HEK293 (cell line): ENCODE results near the gene ZNF319.
A peak's percentile ranks its signal among the peaks of the same experiment; 100 is the strongest.

Source experiments
- EGR2 ChIP-seq: fragments of 450-650 bp; formaldehyde crosslinking; IDR thresholded peaks from 2 replicates; pipeline ENCODE4 v1.5.1; 2016; ENCODE audit warnings: low read depth, missing biosample characterization, missing genetic modification characterization
- INSM2 ChIP-seq: fragments of 450-650 bp; formaldehyde crosslinking; IDR thresholded peaks from 2 replicates; pipeline ENCODE4 v1.5.1; 2016; ENCODE audit warnings: missing biosample characterization, missing genetic modification characterization
- KLF1 ChIP-seq: fragments of 450-650 bp; formaldehyde crosslinking; IDR thresholded peaks from 2 replicates; pipeline ENCODE4 v1.5.1; 2016; ENCODE audit warnings: missing biosample characterization, missing genetic modification characterization
- KLF10 ChIP-seq: fragments of 450-650 bp; IDR thresholded peaks from 2 replicates; pipeline ENCODE4 v1.5.1; 2018; ENCODE audit warnings: missing biosample characterization, mild to moderate bottlenecking, missing genetic modification characterization
- KLF17 ChIP-seq: fragments of 450-650 bp; formaldehyde crosslinking; IDR thresholded peaks from 2 replicates; pipeline ENCODE4 v1.5.1; 2016; ENCODE audit warnings: missing biosample characterization, missing genetic modification characterization
- KLF8 ChIP-seq: fragments of 450-650 bp; formaldehyde crosslinking; IDR thresholded peaks from 2 replicates; pipeline ENCODE4 v1.5.1; 2016; ENCODE audit warnings: missing biosample characterization, missing genetic modification characterization
- PATZ1 ChIP-seq: fragments of 450-650 bp; formaldehyde crosslinking; IDR thresholded peaks from 2 replicates; pipeline ENCODE4 v1.5.1; 2016; ENCODE audit warnings: missing biosample characterization, missing genetic modification characterization
- RBAK ChIP-seq: fragments of 450-650 bp; formaldehyde crosslinking; IDR thresholded peaks from 2 replicates; pipeline ENCODE4 v1.5.1; 2016; ENCODE audit warnings: missing biosample characterization, missing genetic modification characterization
- SCRT1 ChIP-seq: fragments of 450-650 bp; formaldehyde crosslinking; IDR thresholded peaks from 2 replicates; pipeline ENCODE4 v1.5.1; 2016; ENCODE audit warnings: missing biosample characterization, missing genetic modification characterization, borderline replicate concordance
- SCRT2 ChIP-seq: fragments of 450-650 bp; formaldehyde crosslinking; IDR thresholded peaks from 2 replicates; pipeline ENCODE4 v1.5.1; 2016; ENCODE audit warnings: missing biosample characterization, missing genetic modification characterization
- SP3 ChIP-seq: fragments of 450-650 bp; formaldehyde crosslinking; IDR thresholded peaks from 2 replicates; pipeline ENCODE4 v1.5.1; 2016; ENCODE audit warnings: missing biosample characterization, missing genetic modification characterization
- SP7 ChIP-seq: fragments of 450-650 bp; formaldehyde crosslinking; IDR thresholded peaks from 2 replicates; pipeline ENCODE4 v1.5.1; 2016; ENCODE audit warnings: missing biosample characterization, missing genetic modification characterization
- ZBTB11 ChIP-seq: fragments of 450-650 bp; formaldehyde crosslinking; conservative IDR thresholded peaks from 2 replicates; pipeline ENCODE4 v1.5.1; 2016; ENCODE audit warnings: low read depth, missing biosample characterization, missing genetic modification characterization
- ZEB2 ChIP-seq: fragments of 450-650 bp; formaldehyde crosslinking; IDR thresholded peaks from 2 replicates; pipeline ENCODE4 v1.5.1; 2016; ENCODE audit warnings: missing biosample characterization, missing genetic modification characterization
- ZNF157 ChIP-seq: fragments of 450-650 bp; formaldehyde crosslinking; IDR thresholded peaks from 2 replicates; pipeline ENCODE4 v1.5.1; 2016; ENCODE audit warnings: missing biosample characterization, missing genetic modification characterization
- ZNF335 ChIP-seq: fragments of 450-650 bp; formaldehyde crosslinking; conservative IDR thresholded peaks from 2 replicates; pipeline ENCODE4 v1.5.1; 2016; ENCODE audit warnings: missing biosample characterization, missing genetic modification characterization
- ZNF341 ChIP-seq: fragments of 450-650 bp; formaldehyde crosslinking; IDR thresholded peaks from 2 replicates; pipeline ENCODE4; 2016; ENCODE audit warnings: low read depth, missing biosample characterization, missing genetic modification characterization
- ZNF366 ChIP-seq: fragments of 450-650 bp; formaldehyde crosslinking; conservative IDR thresholded peaks from 2 replicates; pipeline ENCODE4 v1.5.1; 2016; ENCODE audit warnings: missing biosample characterization, missing genetic modification characterization
- ZNF518A ChIP-seq: fragments of 450-650 bp; formaldehyde crosslinking; conservative IDR thresholded peaks from 2 replicates; pipeline ENCODE4 v1.5.1; 2016; ENCODE audit warnings: low read depth, missing biosample characterization, missing genetic modification characterization
- ZNF580 ChIP-seq: fragments of 450-650 bp; formaldehyde crosslinking; IDR thresholded peaks from 2 replicates; pipeline ENCODE4 v1.5.1; 2016; ENCODE audit warnings: missing biosample characterization, missing genetic modification characterization
- ZNF629 ChIP-seq: fragments of 450-650 bp; formaldehyde crosslinking; IDR thresholded peaks from 2 replicates; pipeline ENCODE4 v1.5.1; 2017; ENCODE audit warnings: missing biosample characterization, missing genetic modification characterization
- ZNF785 ChIP-seq: fragments of 450-650 bp; formaldehyde crosslinking; IDR thresholded peaks from 2 replicates; pipeline ENCODE4 v1.5.1; 2016; ENCODE audit warnings: missing biosample characterization, missing genetic modification characterization
- ZSCAN4 ChIP-seq: fragments of 450-650 bp; formaldehyde crosslinking; IDR thresholded peaks from 2 replicates; pipeline ENCODE4 v1.5.1; 2017; ENCODE audit warnings: missing biosample characterization, missing genetic modification characterization
- ZXDB ChIP-seq: fragments of 450-650 bp; formaldehyde crosslinking; IDR thresholded peaks from 2 replicates; pipeline ENCODE4 v1.5.1; 2016; ENCODE audit warnings: missing biosample characterization, missing genetic modification characterization

Gene ZNF319

GRCh38 chr16:58025351-58026138, 25.1 kb upstream of the ZNF319 start, which contains the start of gene MMP15 (continued):
- TF ChIP-seq ZBTB11 (tag by site-specific recombination), result no peak
- peak; percentile 84 for TF ChIP-seq SCRT2
- TF ChIP-seq ZNF335 (tag by site-specific recombination), result peak; percentile 69
- TF ChIP-seq ZSCAN4, result no peak
- peak; percentile 93 for TF ChIP-seq SP3 (tag by site-specific recombination)
- TF ChIP-seq ZNF157 (tag by site-specific recombination), result no peak
- TF ChIP-seq KLF8 (tag by site-specific recombination), result peak; percentile 76; the same call in 1 of the 2 replicates
- no peak for TF ChIP-seq ZNF518A
- TF ChIP-seq ZNF785 (tag by site-specific recombination), result no peak
- TF ChIP-seq ZNF580 (tag by site-specific recombination), result peak; percentile 34; the same call in 1 of the 2 replicates
- TF ChIP-seq ZNF366 (tag by site-specific recombination), result no peak
- TF ChIP-seq ZNF629, result peak; percentile 12; the same call in 1 of the 2 replicates
- peak; percentile 39 for TF ChIP-seq ZXDB (tag by site-specific recombination)
- no peak for TF ChIP-seq INSM2 (tag by site-specific recombination)
- TF ChIP-seq ZNF341 (tag by site-specific recombination), result peak; percentile 18; the same call in 1 of the 2 replicates
- 0 out of 2 replicates have a peak, but pooled peaks have one; percentile 24 for TF ChIP-seq KLF17
- peak; percentile 95 for TF ChIP-seq KLF1 (tag by site-specific recombination)
- peak; percentile 17; the same call in 1 of the 2 replicates for TF ChIP-seq SCRT1 (tag by site-specific recombination)
- TF ChIP-seq ZEB2, result peak; percentile 75
- TF ChIP-seq KLF10 (tag by site-specific recombination), result peak; percentile 91
- TF ChIP-seq RBAK, result no peak
- TF ChIP-seq SP7, result peak; percentile 79
- peak; percentile 95 for TF ChIP-seq PATZ1 (tag by site-specific recombination)
- TF ChIP-seq EGR2 (tag by site-specific recombination), result peak; percentile 96
